Smooth muscle cell of the coronary artery (primary cell): ENCODE measurements around the gene APOBEC2. TPM values are rescaled to one million over a fixed set of nuclear protein-coding genes. Genes with fewer than 3 reads are reported as not detected.

Experiments used
- total RNA-seq: library from RNA; depleted of rRNA; stranded (reverse); fragments of >200 nt; gene quantifications from 2 replicates; pipeline ENCODE4 v1.2.3, GENCODE V29; 2014; ENCODE audit warnings: low replicate concordance

The APOBEC2 gene
- not detected in 2 replicates for total RNA-seq

GRCh38 chr6:41053041-41053440, at the start of gene APOBEC2:
Gene APOBEC2 (plus strand): TSS chr6:41053202. CDS start chr6:41053348, 146 bp downstream.

GRCh38 chr6:41039060-41039998, 13.7 kb upstream of the APOBEC2 start, which contains the start of gene UNC5CL:
Gene UNC5CL (minus strand): TSS chr6:41039221. CDS start chr6:41035074, 4,147 bp downstream.

GRCh38 chr6:41042226-41043055, 10.6 kb upstream of the APOBEC2 start, which contains the start of gene TSPO2:
Gene TSPO2 (plus strand): TSS chr6:41042467. CDS start chr6:41042986, 519 bp downstream.

GRCh38 chr6:41071923-41072835, 19.2 kb downstream of the APOBEC2 start, which contains the start of gene OARD1:
Gene OARD1 (minus strand): TSS chr6:41072356. CDS start chr6:41071634, 722 bp downstream.

GRCh38 chr6:41072836-41073202, 19.8 kb downstream of the APOBEC2 start, which contains the start of gene NFYA:
Gene NFYA (plus strand): TSS chr6:41072974. CDS start chr6:41079090, 6,116 bp downstream.

Other genes starting within 250 kb of the APOBEC2 start
- gene UNC5CL, start 14.0 kb upstream of the APOBEC2 start, total RNA-seq = under 0.01 and 0.12 TPM in 2 replicates
- not detected in 2 replicates for gene TSPO2, start 10.7 kb upstream of the APOBEC2 start, total RNA-seq
- 9.4 and 10.5 TPM in 2 replicates for gene OARD1, start 19.2 kb downstream of the APOBEC2 start, total RNA-seq
- 16.4 TPM in 2 replicates for gene NFYA, start 19.8 kb downstream of the APOBEC2 start, total RNA-seq
- gene TREML1, start 101.1 kb downstream of the APOBEC2 start, total RNA-seq = not detected in 2 replicates
- gene TREM2, start 109.9 kb downstream of the APOBEC2 start, total RNA-seq = 0.12 TPM in 1 of 2 replicates, not detected in the other
- not detected in 2 replicates for gene TREML2, start 147.9 kb downstream of the APOBEC2 start, total RNA-seq
- not detected in 2 replicates for gene TREML4, start 175.1 kb downstream of the APOBEC2 start, total RNA-seq
- gene TREM1, start 233.5 kb downstream of the APOBEC2 start, total RNA-seq = 1.5 TPM in 1 of 2 replicates, not detected in the other